Nephron (organoid): Measurements from ENCODE around the gene ZFP36.

Experiments used
- H3K27ac Mint-ChIP-seq, 3 experiments: 2 replicates each; pipeline ENCODE4 v1.8.0; 2020; ENCODE audit warnings: mixed read lengths in 3 of 3, mild to moderate bottlenecking in 2 of 3, moderate library complexity in 1 of 3
- H3K27me3 Mint-ChIP-seq: 2 replicates; pipeline ENCODE4 v1.8.0; 2021; ENCODE audit warnings: low read depth, mild to moderate bottlenecking, moderate library complexity, mixed read lengths
- H3K36me3 Mint-ChIP-seq: 2 replicates; pipeline ENCODE4 v1.8.0; 2020; ENCODE audit warnings: low read depth, mixed read lengths
- H3K4me1 Mint-ChIP-seq: 2 replicates; pipeline ENCODE4 v1.8.0; 2020; ENCODE audit warnings: mixed read lengths
- H3K4me3 Mint-ChIP-seq, 3 experiments: 2 replicates each; pipeline ENCODE4 v1.8.0; 2020; ENCODE audit warnings: mild to moderate bottlenecking in 3 of 3, mixed read lengths in 3 of 3, moderate library complexity in 2 of 3
- H3K9me3 Mint-ChIP-seq: 2 replicates; pipeline ENCODE4 v1.8.0; 2020; ENCODE audit warnings: mixed read lengths
- CTCF ChIP-seq, 3 experiments: fragments of 200-600 bp; sonication (generic); IDR thresholded peaks; one replicate each; pipeline ENCODE4 v1.5.0; 2021; ENCODE audit warnings: antibody characterized with exemption in 3 of 3; ENCODE audit not compliant: unreplicated experiment in 3 of 3

ZFP36 gene

GRCh38 chr19:39389631-39390414 lies 16.8 kb upstream of the ZFP36 start:
- peaks cover 50% of the 10 kb centered on the region for H3K36me3 Mint-ChIP-seq
- TF ChIP-seq CTCF (IDR thresholded peaks at IDR 0.05; ENCODE audit: unreplicated experiment in 3 of 3) = no peak

GRCh38 chr19:39390451-39390750 lies 16.2 kb upstream of the ZFP36 start:
- Mint-ChIP-seq H3K9me3 (no peaks in the 10 kb centered on the region), H3K27me3 (no peaks in the 10 kb centered on the region), H3K4me3 (peak overlapping the region; percentile 90 to 99 (median 92)), H3K27ac (peak overlapping the region; percentile 96 to 97 (median 97)), H3K36me3 (peaks cover 51% of the 10 kb centered on the region), H3K4me1 (peaks cover 19% of the 10 kb centered on the region)
- TF ChIP-seq CTCF (IDR thresholded peaks at IDR 0.05; ENCODE audit: unreplicated experiment in 3 of 3) = no peak

More at GRCh38 chr19:39389631-39390414, 16.8 kb upstream of the ZFP36 start:
- H3K27me3 Mint-ChIP-seq = no peaks in the 10 kb centered on the region
- peak overlapping the region; percentile 96 to 97 (median 97) for H3K27ac Mint-ChIP-seq
- peaks cover 19% of the 10 kb centered on the region for H3K4me1 Mint-ChIP-seq
- H3K4me3 Mint-ChIP-seq = peak overlapping the region; percentile 90 to 99 (median 92)
- H3K9me3 Mint-ChIP-seq = no peaks in the 10 kb centered on the region

- Mint-ChIP-seq H3K9me3 (no peaks in the 10 kb centered on the region), H3K4me3 (peak within 1 kb of the TSS; percentile 90 to 99 (median 92)), H3K27me3 (no peaks in the 10 kb centered on the region), H3K36me3 (peaks cover 49% of the 10 kb centered on the region), H3K4me1 (peaks cover 19% of the 10 kb centered on the region), H3K27ac (peak within 1 kb of the TSS; percentile 96 to 97 (median 97))
- TF ChIP-seq CTCF (IDR thresholded peaks at IDR 0.05; ENCODE audit: unreplicated experiment in 3 of 3) = no peak
Measured at GRCh38 chr19:39390751-39391437, 15.8 kb upstream of the ZFP36 start, which contains the start of the genes MED29 and PAF1. Gene MED29, plus strand, starts transcription at chr19:39391378. Its CDS starts 45 bp downstream, at chr19:39391423. Gene PAF1, minus strand, starts transcription at chr19:39391106. Its CDS starts 242 bp downstream, at chr19:39390864.

GRCh38 chr19:39397360-39398296 lies 9.0 kb upstream of the ZFP36 start:
- H3K4me1 Mint-ChIP-seq = peaks cover 17% of the 10 kb centered on the region
- peak overlapping the region; percentile 5 to 24 (median 7) for H3K4me3 Mint-ChIP-seq
- peak overlapping the region; percentile 6 to 83 (median 77) for H3K27ac Mint-ChIP-seq
- H3K36me3 Mint-ChIP-seq = peaks cover 26% of the 10 kb centered on the region
- no peaks in the 10 kb centered on the region for H3K9me3 Mint-ChIP-seq
- TF ChIP-seq CTCF (IDR thresholded peaks at IDR 0.05; ENCODE audit: unreplicated experiment in 3 of 3) = peak; percentile 87 to 91 (median 90)
- H3K27me3 Mint-ChIP-seq = no peaks in the 10 kb centered on the region

DNA sequence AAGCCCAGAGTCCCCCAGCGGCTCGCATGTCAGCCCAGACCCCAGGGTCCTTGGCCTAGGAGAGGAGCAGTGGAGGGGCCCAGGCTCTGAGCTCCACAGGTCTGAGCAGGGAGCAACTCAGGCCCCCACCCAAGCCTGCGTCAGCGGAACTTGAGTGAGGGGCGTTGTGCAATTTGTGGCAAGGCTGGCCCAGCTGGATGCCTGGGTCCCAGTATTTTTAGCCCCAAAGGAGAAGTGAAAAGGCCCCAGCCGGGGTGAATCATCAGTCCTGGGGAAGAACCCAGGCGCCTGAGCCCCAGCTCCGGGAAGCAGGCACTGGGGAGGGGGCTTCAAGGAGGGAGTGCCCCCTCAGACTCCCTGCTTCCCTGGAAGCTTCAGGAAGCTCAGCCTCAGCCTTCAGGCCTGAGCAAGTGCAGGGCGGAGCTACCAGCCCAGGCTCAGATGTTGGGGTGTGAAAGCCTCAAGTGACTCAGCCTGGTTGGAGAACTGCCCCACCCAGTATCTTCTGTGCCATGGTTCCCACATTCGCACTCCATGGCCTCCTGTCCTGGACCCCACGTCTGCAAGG lies 8.3 kb upstream of the ZFP36 start:
- peaks cover 17% of the 10 kb centered on the region for H3K4me1 Mint-ChIP-seq
- no peaks in the 10 kb centered on the region for H3K27me3 Mint-ChIP-seq
- H3K36me3 Mint-ChIP-seq = peaks cover 25% of the 10 kb centered on the region
- H3K27ac Mint-ChIP-seq = peak overlapping the region; percentile 6 to 83 (median 77)
- no peak overlapping the region for H3K4me3 Mint-ChIP-seq
- TF ChIP-seq CTCF (IDR thresholded peaks at IDR 0.05; ENCODE audit: unreplicated experiment in 3 of 3) = no peak
- H3K9me3 Mint-ChIP-seq = no peaks in the 10 kb centered on the region
